Activated CD4-positive, alpha-beta T cell treated with anti-CD3 and anti-CD28 coated beads, Interleukin-2, Interleukin-6, amounts not matched to agents 100 ng/mL and 50 ng/mL, durations not matched to agents 16 hours and 8 hours (primary cell): Measurements from ENCODE around the gene NAA35.
"Not testable (repeated sequence)": the region's sequence is repeated elsewhere in the genome, so short reads cannot be mapped to it uniquely, and the experiment has no call there.

Source experiments
- DNase-seq: peaks from one replicate; pipeline ENCODE4 v3.0.0-alpha.2; 2020

Gene NAA35

DNA sequence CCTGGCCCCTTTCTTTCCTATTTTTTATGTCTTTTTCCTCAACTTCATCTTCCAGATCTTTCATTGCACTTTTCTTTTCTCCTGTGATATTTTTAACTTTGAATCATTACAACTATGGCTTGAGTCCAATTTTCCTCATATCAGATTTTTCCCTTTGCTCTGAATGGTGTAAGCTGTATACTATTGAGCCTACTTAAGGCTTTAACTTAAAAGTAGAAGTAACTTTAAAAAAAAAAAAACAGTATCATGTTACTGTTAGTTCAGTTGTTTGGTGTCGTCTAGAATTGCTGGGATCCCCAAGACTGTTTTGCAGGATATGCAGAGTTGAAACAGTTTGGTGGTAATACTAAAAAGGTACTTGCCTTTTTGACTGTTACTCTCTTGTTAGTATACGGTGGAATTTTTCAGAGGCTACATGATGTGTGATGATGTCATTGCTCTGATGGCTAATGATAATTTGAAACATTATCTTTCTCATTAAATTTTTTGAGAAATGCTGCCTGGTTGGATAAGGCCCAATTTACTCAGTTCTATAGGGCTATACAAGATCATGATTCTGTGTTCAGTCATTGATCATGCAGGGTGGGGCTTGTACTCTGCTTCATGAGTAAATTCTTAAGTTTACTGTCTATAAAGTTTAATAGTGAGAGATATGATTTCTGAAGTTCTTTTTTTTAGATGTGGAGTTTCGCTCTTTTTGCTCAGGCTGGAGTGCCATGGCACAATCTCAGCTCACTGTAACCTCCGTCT lies 8.8 kb downstream of the NAA35 start:
- DNase-seq = no peak

- no peak for DNase-seq
Observed at GRCh38 chr9:85959955-85960354, 19.0 kb downstream of the NAA35 start.

DNA sequence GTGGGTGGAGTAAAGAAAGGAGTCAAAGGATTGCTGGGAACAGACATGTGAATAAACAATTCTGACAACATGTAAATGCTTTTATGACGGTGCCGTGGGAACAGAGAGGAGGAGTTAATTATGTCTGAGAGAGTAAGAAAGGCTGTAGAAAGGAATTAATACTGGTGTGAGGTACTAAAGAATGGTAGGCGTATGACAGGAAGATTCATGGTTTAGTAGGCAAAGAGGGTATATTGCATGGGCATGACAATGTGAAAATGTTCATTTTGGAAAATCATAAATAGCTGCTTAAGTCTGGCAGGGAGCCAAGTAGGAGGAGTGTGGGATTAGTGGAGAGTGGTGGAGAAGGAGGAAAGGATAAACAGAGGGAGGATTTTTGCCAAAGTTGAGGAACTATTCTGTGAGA lies 19.7 kb downstream of the NAA35 start:
- no peak for DNase-seq

DNA sequence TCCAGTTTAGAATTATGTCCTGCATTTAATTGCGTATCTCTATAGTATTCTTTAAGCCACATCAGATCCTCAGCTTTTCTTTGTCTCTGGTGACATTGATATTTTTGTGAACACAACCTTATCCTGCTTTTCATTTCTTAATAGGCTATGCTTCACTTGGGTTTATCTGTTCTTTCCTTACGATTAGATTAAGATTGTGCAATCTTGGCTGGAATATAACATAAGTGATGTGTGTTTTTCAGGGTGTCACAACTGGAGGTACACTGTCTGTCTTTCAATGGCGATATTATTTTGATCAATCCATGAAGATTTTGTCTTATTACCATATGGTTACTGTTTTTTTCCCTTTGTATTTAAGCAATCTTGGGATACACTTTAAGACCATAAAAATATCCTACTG lies 23.6 kb downstream of the NAA35 start:
- no peak for DNase-seq

- peak; percentile 34 for DNase-seq
Observed at GRCh38 chr9:85964949-85965348, 24.0 kb downstream of the NAA35 start.

GRCh38 chr9:85969727-85970126 lies 28.8 kb downstream of the NAA35 start:
- no peak for DNase-seq

DNA sequence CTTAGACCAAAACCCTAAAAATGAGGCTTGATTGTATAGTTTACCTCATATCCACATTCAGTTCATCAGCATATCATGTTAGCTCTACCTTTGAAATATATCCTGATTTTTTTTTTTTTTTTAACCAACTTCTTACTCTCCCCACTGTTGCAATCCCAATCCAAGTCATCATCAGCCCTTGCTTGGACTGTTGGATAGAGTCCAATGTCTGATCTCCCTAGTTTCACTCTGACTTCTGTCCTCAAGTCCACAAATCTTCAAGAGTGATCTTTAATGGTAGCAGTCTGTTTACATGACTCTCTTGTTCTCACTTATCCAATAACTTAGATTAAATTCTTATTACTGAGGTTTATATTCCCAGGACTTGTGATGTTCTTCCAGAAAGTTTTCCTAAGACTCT lies 30.8 kb downstream of the NAA35 start:
- DNase-seq = no peak

GRCh38 chr9:85973238-85973637 lies 32.3 kb downstream of the NAA35 start:
- DNase-seq = no peak

DNA sequence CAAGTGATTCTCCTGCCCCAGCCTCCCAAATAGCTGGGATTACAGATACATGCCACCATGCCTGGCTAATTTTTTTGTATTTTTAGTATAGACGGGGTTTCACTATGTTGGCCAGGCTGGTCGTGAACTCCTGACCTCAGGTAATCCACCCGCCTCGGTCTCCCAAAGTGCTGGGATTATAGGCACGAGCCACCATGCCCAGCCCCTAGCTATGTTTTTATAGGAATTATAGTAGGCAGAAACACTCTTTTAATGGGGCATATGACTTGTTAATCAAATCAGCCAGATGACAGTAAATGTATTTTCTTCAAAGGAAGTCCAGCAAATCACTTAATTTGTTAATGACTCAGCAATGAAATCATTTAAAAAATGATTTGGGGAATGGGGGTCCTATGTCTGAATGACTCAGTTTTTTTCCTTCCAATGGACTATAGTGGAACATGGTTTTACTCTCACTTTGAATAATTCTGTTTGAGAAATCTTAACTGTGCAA lies 33.2 kb downstream of the NAA35 start:
- not testable (repeated sequence) for DNase-seq

DNA sequence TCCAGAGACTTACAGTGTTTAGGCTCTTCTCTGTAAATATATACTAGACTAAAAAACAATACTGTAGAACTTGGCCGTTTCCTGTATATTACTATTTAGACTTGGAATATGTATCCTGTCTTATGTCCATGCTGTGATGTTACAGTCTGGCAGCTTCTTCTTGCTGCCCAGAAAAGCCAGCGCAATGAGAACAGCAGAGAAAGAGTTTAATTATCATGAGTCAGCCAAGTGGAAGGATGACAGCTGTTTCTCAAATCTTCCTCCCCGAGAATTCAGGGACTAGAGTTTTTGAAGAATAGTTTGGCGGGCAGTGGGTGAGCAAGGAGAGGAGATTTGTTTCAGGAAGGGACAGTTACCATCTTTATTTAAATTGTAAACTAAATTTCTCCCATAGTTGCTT lies 37.5 kb downstream of the NAA35 start:
- DNase-seq = no peak

DNA sequence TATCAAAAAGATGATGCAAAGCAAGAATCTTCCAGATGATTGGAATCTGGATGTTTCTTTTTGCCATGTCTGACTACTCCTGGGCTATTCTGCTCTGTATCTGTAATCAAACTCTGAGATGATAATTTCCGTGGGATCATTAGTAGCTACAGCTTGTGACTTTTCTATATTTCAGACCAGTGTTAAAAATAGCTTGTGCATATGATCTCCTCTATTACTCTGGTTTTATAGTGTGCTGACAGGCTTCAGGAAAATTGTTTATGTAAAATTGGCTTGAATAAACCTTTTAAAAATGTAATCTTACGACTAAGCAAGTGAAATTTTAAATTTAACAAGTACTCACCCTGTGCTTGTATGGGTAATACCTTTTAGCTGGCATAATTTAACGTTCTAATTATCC lies 40.4 kb downstream of the NAA35 start:
- no peak for DNase-seq

GRCh38 chr9:85984457-85984856 lies 43.5 kb downstream of the NAA35 start:
- no peak for DNase-seq

DNA sequence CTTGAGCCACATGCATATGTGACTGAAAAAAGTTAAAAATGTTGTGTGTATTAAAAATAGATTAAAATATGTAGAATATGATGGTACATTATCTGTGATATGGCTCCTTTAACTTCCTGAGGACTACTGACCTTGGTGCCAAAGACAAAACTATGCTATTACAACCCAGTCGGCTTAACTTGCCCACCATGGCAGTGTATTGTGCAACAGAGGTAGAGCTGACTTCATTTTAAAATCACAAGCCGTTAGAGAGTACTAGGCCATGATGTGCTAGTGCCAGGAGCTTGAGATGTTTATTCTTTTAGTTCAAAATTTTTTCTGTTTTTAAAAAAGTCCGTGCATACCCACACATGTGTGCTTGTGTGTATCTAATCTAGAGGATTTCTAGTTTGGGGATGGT lies 46.3 kb downstream of the NAA35 start:
- no peak for DNase-seq

DNA sequence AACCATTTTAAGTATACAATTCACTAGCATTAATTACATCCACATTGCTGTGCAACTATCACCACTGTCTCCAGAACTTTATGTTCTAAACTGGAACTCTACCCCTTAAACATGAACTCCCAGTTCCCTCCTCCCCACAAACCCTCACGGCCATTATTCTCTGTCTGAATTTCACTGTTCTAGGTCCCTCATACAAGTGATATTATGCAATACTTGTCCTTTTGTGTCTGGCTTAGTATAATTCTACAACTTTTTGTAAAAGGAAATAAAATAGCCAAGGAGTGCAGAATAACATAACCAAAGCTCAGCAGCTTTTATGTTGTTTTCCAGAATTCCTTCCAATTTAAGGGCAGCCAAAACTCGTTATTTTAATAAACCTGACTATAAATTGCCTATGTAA lies 53.2 kb downstream of the NAA35 start:
- no peak for DNase-seq

- no peak for DNase-seq
Observed at GRCh38 chr9:85995097-85995496, 54.2 kb downstream of the NAA35 start.

DNA sequence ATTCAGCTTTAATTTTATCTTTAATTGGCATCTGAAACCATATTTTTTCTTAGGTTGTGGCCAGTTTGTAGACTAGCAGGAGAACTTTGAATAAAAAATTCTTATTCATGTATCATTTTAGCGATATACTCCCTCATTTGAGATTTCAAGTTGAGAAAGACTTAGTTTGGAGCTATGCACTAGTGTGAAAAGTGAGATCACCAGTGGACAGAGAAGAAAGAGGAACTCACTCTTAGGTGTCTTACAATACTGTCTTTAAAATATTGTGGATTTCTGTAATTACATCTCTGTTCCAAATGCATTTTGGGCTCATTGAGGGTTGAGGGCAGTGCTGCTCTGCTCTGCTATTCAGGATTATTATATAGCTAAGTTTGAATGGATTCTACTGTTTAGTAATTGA lies 54.7 kb downstream of the NAA35 start:
- DNase-seq = no peak

- DNase-seq = no peak
Observed at GRCh38 chr9:86005253-86005775, 64.4 kb downstream of the NAA35 start.

DNA sequence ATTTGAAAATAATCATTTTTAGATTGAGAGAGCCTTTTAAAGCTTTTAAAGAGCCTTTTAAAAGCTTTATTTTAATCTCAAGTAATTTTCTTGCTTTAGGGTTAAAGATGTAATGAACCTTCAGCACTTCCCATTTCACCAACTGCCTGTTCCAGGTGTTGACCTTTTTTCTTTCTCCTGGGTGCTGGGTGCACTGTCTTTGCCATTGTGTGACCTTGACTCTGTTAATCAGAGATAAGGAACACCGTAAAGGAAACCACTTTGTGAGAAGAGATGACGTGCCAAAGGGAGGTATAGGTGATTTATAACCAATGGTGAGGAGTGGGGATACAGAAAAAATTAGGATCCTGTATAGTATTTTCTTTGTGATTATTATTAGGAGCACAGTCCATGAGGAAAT lies 68.2 kb downstream of the NAA35 start:
- no peak for DNase-seq

DNA sequence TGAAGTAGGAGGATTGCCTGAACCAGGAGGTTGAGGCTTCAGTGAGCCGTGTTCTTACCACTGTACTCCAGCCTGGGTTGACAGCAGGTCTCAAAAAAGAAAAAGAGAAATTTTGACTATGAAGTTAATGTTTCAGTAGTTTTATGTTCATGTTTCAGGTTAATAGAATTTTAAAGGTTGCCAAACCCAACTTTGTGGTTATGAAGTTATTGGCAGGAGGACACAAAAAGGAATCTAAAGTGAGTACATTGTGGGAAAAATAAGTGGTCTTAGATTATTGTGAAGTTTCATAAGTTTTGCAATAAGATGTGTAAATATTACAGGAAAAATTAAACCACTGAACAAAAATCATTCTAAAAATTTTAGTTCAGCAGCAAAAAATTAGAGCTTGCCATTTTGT lies 79.8 kb downstream of the NAA35 start:
- DNase-seq = no peak

GRCh38 chr9:86021166-86021565 lies 80.2 kb downstream of the NAA35 start:
- DNase-seq = no peak

DNA sequence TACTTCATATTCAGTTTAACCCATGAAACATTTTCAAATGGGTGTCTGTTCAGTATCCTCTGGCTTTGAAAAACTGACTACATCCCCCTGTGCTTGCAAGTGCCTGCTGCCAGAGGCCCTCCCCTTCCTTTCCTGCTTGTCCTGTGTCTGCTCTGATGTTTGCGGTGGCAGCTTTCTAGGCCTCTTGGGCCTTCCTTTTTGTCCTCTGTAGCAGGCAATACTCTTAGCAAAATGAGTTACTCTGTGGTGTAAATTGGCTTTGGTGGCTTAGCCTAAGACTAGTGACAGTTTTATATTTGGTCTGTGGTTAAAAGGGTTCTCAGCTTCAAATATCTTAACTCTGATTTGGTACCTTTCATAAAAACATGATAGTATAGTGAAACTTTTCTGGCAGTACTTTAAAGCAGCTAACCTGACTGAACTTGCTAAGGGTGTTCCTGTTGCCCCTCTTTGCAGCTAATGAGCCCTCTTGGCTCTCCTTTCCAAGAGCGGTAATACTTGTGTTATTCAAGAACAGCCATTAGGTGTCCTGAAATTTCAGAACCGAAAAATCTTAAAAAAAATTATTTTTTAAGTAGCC lies 81.8 kb downstream of the NAA35 start:
- peak; percentile 26 for DNase-seq

- DNase-seq = no peak
Observed at GRCh38 chr9:86027767-86028166, 86.8 kb downstream of the NAA35 start.

GRCh38 chr9:86034863-86035734 lies 94.2 kb downstream of the NAA35 start:
- DNase-seq = peak; percentile 14
